HepG2 (cell line): ENCODE results near the gene NUDT3.

ENCODE experiments used
- KLF13 ChIP-seq: sonication (generic); formaldehyde crosslinking; IDR thresholded peaks from 2 replicates; pipeline ENCODE4 v1.4.0; 2020; ENCODE audit warnings: mild to moderate bottlenecking, missing genetic modification reagents
- NFYC ChIP-seq: IDR thresholded peaks from 2 replicates; pipeline ENCODE4 v1.6.1; 2016; ENCODE audit warnings: missing genetic modification reagents, missing compliant biosample characterization
- PHB2 ChIP-seq: fragments of 450-650 bp; IDR thresholded peaks from 2 replicates; pipeline ENCODE4 v1.6.1; 2018; ENCODE audit not compliant: partially characterized antibody
- SAP130 ChIP-seq: IDR thresholded peaks from 2 replicates; pipeline ENCODE4 v1.6.1; 2016; ENCODE audit warnings: low read depth
- SUZ12 ChIP-seq: fragments of 150-350 bp; IDR thresholded peaks from 2 replicates; pipeline ENCODE4 v1.6.1; 2014; ENCODE audit warnings: low read depth, low read length
- TBL1XR1 ChIP-seq: fragments of 150-350 bp; IDR thresholded peaks from 2 replicates; pipeline ENCODE4 v1.6.1; 2014; ENCODE audit warnings: borderline replicate concordance, low read length; ENCODE audit not compliant: partially characterized antibody
- ZFP36 ChIP-seq: fragments of 150-350 bp; IDR thresholded peaks from 2 replicates; pipeline ENCODE4 v1.6.1; 2018; ENCODE audit warnings: borderline replicate concordance, low read length, low read depth; ENCODE audit not compliant: partially characterized antibody
- ZNF383 ChIP-seq: sonication (generic); formaldehyde crosslinking; IDR thresholded peaks from 2 replicates; pipeline ENCODE4 v1.4.0; 2020; ENCODE audit warnings: missing genetic modification reagents, mild to moderate bottlenecking, borderline replicate concordance
- ZNF749 ChIP-seq: sonication (generic); formaldehyde crosslinking; IDR thresholded peaks from 2 replicates; pipeline ENCODE4 v1.8.0; 2022; ENCODE audit warnings: mild to moderate bottlenecking, missing genetic modification reagents, moderate library complexity, borderline replicate concordance
- ZSCAN29 ChIP-seq: sonication (generic); formaldehyde crosslinking; conservative IDR thresholded peaks from 2 replicates; pipeline ENCODE4 v1.4.0; 2020; ENCODE audit warnings: mild to moderate bottlenecking, missing genetic modification reagents
- TF ChIP-seq, protein P1 (sequence below): sonication (generic); formaldehyde crosslinking; IDR thresholded peaks from 2 replicates; pipeline ENCODE4 v1.5.0; 2020; ENCODE audit warnings: missing genetic modification reagents
- TF ChIP-seq, protein P2 (sequence below): sonication (generic); formaldehyde crosslinking; IDR thresholded peaks from 2 replicates; pipeline ENCODE4 v1.4.0; 2020; ENCODE audit warnings: mild to moderate bottlenecking, missing genetic modification reagents
- TF ChIP-seq, protein P3 (sequence below): IDR thresholded peaks from 2 replicates; pipeline ENCODE4 v1.6.1; 2012; ENCODE audit warnings: inconsistent platforms

DNA sequence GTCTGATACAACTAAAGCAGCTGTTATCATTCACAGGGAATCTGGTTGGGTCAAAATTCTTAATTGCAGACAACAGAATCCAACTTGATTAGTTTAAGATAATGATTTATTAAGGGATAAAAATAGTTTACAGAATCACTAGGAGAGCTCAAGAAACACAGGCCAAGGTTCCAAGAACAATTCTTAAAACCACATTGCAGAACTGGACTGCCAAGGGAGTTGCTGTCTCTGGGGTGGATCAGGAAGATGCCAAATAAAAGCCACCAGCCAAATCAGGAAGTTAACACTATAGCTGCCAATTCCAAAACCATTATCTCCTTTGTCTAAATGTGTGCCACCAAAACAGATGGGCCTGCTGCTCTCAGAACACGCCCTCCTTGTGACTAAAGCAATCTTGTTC lies 53.7 kb downstream of the NUDT3 start:
- TF ChIP-seq SAP130 = no peak
- TF ChIP-seq KLF13 = no peak
- TF ChIP-seq TBL1XR1 = no peak
- TF ChIP-seq, protein P1, sequence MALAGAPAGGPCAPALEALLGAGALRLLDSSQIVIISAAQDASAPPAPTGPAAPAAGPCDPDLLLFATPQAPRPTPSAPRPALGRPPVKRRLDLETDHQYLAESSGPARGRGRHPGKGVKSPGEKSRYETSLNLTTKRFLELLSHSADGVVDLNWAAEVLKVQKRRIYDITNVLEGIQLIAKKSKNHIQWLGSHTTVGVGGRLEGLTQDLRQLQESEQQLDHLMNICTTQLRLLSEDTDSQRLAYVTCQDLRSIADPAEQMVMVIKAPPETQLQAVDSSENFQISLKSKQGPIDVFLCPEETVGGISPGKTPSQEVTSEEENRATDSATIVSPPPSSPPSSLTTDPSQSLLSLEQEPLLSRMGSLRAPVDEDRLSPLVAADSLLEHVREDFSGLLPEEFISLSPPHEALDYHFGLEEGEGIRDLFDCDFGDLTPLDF (CRISPR knock-in tag) = no peak
- no peak for TF ChIP-seq ZFP36
- TF ChIP-seq ZNF749 (CRISPR knock-in tag) = no peak
- TF ChIP-seq, protein P2, sequence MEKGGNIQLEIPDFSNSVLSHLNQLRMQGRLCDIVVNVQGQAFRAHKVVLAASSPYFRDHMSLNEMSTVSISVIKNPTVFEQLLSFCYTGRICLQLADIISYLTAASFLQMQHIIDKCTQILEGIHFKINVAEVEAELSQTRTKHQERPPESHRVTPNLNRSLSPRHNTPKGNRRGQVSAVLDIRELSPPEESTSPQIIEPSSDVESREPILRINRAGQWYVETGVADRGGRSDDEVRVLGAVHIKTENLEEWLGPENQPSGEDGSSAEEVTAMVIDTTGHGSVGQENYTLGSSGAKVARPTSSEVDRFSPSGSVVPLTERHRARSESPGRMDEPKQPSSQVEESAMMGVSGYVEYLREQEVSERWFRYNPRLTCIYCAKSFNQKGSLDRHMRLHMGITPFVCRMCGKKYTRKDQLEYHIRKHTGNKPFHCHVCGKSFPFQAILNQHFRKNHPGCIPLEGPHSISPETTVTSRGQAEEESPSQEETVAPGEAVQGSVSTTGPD (CRISPR knock-in tag) = no peak
- TF ChIP-seq PHB2 = no peak
- TF ChIP-seq ZSCAN29 (CRISPR knock-in tag) = no peak
- no peak for TF ChIP-seq ZNF383 (CRISPR knock-in tag)
- no peak for TF ChIP-seq NFYC (CRISPR knock-in tag)
- no peak for TF ChIP-seq SUZ12
- TF ChIP-seq, protein P3, sequence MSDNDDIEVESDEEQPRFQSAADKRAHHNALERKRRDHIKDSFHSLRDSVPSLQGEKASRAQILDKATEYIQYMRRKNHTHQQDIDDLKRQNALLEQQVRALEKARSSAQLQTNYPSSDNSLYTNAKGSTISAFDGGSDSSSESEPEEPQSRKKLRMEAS = no peak
